ENCODE measurements around the gene KCNG2.

KCNG2 gene

DNA sequence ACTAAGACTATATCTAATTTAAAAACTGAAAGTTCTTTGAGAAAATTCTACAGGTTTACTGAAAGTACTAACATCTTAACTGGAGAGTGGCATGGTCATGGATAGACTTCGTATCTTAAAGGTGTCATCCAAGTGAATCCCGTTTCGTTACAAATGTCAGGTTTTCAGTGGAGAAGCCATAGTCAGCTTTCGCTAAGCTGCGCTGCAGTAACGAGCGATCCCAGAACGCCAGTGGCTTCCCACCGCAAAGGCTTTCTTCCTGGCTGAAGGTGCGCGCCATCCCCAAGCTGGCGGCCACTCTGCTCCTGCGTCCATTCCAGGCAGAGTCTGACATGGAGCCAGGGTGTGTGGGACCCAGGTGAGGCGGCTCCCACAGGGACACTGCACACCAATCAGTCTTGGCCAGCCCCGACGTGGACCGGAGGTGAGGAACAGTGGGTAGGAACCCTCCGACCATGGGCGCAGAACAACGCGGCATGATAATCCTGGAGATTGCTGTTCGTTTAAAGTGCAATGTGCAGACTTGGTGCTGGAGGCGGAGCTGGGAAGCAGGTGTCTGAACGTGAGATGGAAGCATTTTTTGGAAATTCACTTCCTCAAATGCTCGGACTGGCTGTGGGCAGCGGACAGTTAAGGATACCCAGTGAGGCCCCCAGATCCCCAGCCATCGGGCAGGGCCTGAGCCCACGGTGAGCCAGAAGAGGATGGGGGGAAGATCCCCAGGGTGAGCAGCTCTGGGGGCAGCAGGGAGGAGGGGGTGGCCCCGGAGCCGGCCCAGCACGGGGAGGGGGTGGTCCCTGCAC, 27.8 kb upstream of the KCNG2 start:
- DNase-seq = no peak

DNA sequence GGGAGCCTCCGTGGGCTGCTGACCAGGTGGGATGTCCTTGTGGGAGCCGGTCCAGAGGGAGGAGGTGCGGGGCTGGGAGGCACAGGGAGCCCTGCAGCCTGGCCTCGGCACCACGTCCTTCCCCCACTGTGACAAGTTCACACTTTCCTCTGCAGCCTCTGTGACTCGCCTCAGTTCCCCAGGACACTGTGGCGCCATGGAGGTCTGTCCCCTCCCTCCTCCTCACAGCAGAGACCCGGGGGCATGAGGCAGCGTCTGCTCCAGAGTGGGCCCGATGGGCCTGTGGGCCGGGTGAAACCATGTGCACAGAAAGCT, 27.3 kb upstream of the KCNG2 start:
- no peak for DNase-seq

DNA sequence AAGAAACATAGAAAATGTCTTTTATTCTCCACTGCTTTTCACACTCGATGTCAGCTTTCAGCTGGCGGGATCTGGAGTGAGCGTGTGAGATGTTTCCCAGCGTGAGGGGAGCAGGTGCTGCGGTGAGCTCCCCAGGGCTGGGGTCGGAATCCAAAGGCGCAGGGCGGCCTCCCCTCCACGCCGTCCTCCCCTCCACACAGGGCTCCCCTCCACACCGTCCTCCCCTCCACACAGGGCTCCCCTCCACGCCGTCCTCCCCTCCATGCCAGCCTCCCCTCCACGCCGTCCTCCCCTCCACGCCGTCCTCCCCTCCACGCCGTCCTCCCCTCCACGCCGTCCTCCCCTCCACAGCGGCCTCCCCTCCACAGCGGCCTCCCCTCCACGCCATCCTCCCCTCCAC, 26.9 kb upstream of the KCNG2 start:
- no peak for DNase-seq

DNA sequence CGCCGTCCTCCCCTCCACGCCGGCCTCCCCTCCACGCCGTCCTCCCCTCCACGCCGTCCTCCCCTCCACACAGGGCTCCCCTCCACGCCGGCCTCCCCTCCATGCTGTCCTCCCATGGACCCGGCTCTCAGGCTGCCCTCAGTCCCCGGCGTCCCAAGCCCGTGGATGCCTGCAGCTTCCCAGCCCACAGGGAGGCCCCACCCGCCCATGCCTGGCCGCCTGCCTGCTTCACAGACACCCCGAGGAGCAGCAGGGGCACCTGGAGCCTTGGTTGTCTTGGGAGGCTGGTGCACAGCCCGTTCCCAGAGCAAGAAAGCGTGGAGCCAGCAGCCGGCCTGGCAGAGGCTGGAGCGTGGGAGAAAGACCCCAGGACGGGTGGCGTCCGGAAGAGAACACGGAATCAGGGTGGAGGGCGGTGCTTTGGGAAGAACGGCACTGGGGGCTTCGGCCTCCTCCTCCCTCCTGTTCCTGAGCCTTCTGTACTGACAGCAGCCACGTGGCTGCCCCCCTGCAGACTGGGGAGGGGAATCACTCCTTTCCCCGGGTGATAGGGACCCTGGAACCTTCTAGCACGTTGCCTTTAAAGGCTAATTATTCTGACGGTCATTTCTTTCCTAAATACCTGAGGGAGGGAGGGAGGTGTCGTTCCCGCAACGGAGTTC, 26.2 kb upstream of the KCNG2 start:
- no peak for DNase-seq

DNA sequence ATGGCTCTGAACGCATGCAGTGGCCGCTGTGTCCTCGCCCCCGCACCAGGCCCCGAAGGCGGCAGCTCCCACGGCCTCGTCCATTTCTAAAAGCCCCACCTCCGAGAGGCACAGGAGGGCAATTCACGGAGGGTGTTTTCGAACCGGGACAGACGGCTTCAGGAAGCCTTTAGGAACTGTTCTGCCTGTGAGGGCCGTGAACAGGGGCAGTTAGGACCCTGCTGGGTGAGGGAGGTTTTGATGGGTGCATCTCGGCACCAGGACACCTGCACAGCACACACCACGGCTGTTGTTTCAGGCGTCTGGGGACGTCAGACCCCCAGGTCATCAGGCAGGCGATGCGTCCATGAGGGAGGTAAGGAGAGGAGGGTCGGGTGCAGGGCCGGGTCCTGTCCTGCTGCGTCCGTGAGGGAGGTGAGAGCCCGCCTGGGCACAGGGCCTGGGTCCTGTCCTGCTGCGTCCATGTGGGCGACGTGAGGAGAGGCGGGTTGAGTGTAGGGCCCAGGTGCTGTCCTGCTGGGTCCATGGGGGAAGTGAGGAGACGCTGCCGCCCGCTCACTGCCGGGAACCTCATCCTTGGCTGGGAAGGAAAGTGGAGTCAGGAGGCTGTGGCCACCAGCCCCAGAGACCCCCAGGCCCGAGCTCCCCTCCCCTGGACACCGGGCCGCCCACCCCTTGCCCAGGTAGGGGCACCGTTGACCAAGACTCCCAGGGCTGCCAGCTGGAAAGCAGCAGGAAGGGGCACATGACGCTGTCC, 25.5 kb upstream of the KCNG2 start:
- no peak for DNase-seq

DNA sequence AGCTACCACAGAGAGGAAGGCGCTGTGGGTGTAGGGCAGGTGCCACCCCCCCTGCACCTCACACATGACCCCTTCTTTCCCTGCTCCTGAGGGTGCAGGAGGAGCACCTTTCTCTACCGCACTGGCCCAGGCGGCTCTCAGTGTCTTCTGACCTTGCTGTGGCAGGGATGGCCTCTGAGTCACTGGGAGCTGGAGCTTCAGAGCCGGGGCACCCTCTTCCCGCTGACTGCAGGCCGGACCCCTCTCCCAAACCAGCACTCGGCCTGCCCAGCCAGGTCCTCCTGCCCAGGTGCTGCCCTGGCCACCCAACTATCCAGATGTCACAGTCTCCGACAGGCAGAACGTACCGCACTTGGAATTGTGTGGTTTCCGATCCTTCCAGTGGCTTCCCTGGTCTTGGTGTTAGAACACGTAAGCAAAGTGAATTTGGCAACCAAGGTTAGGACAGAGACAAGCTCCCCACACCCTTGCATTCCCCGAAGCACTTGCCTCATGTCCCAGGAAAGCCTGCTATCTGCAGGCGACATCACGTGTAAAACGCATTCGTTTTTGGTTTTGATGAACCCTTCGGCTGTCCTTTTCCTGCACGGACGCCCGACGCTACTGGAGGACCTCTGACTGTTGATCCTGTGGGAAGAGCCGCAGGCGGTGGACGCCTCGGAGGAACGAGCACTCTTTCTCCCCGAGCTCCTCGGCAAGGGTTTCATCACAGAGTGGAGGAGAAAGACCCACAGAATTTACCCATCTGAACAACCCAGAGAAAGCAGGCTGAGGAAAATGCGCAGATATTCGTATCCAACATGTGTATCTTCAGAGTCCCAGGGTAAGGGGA, 24.7 kb upstream of the KCNG2 start:
- no peak for DNase-seq

DNA sequence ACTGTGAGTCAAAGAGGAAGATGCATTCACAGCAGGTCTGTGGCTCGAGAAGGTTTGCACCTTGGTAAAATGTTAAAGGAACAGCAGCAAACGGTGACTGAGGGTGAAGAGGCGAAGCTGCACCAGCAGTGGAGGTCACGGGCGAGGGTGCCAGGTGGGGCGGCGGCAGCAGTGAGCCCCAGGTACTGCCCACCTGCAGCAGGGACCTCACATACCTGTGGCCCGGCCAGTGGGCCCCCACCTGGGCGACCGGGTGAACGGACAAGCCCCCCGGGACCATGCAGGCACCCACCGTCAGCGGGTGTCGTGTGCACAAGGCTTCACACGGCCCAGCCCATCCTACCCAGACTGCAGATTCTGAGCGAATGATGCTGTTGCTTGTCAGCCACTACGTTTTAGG, 23.6 kb upstream of the KCNG2 start:
- DNase-seq = no peak

DNA sequence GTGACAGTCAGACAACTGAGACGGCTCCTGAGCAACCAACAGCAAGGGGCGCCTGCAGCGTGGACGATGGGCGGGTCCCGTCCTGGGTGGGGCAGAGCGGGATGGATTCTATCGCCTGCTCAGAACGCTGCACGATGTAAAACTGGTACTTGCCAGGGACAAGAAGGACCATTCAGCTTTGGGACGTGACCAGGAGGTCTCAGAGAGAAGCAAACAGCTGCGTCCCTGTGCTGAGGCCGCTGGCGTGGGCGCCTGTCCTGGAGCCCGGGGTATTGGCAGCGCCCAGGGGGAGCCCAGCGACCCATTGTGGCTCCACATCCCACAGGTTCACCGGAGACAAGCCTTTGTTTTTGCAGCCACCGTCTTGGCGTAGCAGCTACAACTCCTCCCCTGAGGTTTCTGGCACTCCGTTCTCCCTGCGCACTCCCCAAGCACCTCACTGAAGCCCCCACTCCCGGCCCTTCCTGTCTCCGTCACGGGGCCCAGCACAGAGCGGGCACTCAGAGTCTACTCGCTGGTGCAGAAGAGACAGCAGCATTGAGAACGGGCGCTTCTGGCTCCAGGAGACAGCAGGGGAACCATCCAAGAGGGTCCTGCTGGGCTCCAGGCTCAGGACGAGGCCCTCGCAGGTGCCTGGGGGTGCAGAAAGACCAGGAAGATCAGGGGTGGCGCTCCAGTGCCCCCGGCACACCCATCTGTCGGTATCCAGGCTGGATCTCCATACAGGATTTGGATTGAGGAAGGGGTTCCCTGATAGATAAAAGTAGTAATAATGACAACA, 22.1 kb upstream of the KCNG2 start:
- no peak for DNase-seq

DNA sequence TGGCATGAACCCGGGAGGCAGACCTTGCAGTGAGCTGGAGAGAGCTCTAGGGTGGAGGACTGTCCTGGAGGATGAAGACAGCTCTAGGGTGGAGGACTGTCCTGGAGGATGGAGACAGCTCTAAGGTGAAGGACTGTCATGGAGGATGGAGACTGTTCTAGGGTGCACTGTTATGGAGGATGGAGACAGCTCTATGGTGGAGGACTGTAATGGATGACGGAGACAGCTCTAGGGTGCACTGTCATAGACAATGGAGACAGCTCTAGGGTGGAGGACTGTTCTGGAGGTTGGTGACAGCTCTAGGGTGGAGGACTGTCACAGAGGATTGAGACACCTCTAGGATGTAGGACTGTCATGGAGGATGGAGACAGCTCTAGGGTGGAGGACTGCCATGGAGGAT, 21.1 kb upstream of the KCNG2 start:
- no peak for DNase-seq

DNA sequence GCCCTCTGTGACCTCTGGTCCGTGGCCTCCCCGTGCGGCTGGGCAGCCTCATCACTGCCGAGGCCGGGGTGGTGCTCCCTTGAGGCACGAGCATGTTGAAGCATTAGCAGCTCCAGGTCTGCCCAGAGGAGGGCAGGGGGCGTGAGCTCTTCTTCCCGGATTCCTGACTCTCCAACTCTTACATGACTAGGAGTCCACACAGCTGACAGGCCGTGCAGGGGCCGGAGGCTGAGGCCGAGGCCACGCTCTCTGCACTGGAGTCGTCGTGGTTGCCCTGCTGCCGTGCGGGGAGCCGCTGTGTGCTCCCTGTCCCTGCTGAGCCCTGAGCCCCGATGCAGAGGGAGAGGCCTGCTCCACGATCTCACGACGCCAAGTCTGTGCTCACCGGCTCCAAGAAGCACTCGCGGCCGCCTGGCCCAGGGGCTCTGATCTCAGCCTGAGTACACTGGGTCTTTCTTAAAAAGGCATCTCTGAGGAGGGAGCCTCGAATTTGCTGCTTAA, 19.4 kb upstream of the KCNG2 start:
- no peak for DNase-seq

DNA sequence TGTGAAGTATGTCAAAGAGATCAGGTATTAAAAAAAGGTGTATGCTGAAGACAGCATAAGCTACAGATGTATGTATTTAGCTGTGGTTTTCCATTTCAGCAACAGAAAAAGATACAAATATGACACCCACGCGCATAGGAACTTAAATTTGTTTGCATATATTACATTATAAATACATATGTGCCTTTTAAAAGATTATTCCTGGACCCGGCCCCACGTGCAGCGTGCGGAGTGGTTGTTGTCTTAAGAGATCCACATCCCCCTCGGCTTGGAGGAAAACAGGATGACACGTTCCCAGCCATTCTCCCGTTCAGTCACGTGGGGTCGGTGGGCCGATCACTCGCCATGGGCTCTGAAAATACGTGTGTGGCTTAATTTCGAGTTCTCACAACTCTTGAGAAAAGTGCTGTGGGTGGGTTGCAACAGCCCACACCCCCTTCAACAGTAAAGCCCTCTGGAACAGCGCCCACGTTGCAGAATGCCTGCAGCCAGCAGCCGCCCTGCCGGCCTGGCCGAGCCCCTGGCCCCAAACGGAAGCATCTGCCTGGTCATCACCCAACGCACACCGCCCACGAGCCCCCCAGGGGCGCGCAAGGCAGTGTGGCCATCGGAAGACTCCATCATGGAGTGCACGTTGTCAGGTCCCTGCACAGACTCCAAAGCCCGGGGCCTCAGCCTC, 18.6 kb upstream of the KCNG2 start:
- no peak for DNase-seq

DNA sequence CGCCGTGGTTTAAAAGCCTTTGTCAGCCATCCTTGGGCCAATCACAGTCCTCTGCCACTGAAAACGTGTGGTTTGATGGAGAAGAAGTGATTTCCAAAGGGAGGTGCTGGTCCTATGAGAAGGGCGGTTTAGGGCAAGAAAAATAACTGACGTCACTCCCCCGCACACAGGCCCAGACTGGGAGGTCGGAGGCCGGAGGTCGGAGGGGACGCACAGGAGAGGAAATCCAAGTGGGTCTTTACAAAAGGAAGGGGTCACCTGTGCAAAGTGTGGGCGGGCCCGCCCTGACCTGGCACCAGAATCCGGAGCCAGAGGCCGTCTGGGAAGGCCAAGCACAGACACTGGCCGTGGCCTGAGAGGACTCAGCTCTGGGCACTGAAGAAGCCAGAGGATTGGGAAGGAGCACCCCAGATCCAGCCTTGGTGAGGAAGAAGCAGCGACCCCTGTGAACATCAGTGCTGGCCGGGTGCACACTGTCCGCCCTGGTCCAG, 18.0 kb upstream of the KCNG2 start:
- no peak for DNase-seq

DNA sequence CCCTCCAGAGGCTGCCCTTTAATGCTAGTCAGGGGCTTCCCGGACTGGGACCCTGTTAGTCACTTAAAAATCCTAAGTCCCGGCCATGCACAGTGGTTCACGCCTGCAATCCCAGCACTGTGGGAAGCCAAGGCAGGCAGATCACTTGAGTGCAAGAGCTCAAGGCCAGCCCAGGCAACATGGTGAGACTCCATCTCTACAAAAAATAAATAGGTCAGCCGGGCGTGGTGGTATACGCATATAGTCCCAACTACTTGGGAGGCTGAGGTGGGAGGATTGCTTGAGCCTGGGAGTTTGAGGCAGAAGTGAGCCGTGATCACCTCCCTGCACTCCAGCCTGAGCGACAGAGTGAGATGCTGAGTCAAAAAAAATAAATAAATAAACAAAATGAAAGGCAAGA, 17.2 kb upstream of the KCNG2 start:
- DNase-seq = no peak

DNA sequence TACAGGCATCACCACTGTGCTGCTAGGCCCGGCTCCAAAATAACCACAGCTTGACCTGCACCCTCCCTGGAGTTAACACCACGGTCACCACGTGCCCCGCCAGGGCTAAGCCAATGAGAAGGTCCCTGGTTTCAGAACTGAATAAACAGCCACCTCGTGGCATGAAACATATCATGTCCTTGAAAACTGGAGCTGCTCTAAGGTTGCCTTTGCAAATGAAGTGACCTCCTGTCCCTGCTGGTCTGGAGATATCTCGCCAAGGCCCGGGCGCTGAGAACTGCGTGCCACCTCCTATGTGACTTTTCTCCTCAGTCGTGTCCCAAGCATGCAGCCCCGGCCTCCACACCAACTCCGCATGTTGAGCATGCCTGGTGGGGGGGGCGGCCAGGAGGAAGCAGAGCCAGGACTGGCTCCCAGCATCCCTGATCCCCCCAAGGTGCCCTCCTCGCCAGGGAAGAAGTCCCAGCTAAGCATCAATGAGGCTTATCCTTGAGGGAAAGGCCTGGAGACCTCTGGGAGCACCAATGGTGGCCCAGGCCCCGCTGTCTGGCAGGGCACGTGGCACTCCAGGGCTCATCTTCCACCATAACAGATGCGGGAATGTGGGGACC, 16.3 kb upstream of the KCNG2 start:
- DNase-seq = no peak

DNA sequence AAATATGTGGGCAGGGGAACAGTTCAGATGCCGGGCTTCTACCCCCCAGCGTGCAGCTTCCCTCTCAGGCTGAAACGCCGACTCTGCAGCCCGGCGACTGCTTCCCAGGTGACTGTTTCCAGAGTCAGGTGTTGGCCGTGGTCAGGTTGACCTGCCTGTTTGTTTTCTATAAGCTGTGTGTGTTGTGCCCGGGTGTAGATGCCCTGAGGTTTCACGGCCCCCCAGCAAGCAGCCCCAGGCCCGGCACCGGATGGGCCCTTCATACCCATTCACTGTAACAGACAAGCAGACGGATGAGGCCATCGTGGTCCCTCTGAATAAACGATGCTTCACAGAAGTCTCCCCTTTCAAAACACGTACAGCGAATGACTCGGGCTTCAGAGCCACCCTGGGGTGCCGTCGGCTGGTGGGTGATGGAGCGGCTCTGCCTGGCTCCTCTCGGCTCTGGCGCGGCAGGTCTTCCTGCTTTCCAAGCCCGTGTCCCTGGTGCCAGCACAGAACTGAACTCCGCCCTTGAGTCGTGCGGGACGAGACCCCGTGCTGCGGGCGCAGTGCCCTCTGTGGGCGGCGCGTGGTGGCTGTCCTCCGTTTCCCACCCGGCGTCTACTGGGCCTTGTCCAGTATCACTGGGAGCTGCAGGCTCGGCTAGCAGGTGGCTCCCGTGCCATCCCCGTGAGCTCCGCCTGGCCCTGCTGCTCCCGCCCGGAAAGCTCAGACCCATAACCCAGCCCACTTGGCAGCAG, 15.0 kb upstream of the KCNG2 start:
- DNase-seq = no peak

DNA sequence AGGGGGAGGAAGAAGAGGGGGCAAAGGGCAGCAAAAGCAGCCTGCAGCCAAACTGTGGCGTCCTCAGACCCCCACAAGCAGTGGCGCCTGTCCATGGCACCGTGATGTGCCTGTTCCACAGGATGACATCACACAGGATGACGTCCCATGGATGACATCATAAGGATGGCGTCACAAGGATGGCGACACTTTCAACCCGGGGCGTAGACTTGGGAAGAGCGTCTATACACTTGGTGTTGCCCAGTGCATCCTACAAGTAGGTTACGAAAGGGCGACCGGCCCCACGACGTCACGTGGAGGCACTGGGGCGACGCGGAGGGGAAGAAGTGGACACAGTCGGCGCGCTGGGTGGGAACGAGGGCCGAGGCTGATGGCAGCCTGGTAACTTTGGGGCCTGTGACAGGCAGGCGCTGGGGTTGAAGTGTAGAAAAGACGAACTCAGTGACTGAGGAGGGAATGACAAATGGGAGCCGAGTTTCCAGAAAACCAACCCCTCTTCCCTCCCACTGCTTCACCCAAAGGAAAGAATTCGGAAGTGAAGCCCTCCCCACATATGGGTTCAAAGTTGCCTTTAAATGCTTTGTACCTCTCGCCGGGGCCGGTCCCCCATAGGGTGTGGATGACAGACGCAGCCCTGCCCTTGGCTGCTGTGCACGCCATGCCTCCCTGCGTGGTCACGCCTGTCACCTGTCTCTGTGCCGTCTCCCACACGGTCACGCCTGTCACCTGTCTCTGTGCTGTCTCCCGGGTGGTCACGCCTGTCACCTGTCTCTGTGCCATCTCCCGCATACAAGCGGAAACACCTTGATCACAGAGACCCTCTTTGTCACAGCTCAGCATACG, 13.4 kb upstream of the KCNG2 start:
- DNase-seq = no peak

DNA sequence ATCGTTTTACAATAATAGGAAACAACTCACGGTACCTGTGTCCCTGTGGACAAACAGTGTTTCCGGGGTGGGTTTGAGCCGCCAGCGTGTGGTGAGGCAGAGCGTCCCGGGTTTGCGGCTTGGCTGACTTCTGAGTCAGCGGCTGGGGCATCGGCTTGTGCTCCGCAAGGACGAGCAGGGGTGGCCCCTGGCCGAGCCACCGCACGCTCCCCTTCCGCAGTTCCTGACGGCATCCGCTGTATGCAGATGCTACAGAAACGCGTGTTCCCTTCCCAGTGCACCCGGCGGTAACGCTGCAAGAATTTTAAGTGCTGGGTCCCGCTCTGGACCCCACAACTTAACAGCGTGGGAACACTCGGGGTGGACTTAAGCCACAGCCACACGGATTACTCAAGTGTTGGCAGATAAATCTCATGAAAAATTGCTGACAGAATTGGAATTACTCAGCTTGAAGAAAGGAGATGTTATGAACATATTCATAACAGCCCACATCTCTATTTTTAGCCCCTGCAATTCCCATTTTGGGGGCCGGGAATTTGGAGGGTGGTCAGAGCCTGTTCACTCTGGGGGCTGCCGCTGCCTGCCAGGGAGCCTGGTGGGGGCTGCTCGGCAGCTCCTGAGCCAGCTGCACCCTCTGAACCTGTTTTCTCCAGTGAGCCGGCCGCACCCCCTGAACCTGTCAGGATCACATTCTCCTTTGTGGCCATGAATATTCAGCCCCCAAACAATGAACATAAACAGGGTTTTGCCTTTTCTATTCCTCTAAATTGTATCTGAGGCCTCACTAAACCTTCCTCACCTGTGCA, 12.6 kb upstream of the KCNG2 start:
- DNase-seq = no peak

DNA sequence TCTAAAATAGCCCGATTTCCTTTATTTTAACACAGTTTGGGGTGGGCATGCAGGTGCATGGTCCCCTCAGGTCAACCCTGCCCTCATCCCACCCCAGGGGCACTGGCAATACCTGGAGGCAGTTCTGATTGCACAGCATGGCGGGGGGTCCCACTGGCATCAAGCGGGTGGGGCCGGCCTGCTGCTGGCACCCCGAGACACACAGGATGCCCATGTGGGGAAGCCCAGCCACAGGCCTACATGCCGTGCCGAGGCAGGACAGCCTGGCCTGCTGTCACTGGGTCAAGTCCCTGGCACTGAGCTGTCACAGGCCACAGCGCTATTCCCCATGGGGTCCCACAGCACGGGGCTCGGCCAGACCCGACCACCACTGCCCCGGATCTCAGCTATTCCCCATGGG, 11.9 kb upstream of the KCNG2 start:
- DNase-seq = no peak

All from DMS153 (cell line).